Measurements from ENCODE around the gene TRIM71.

TRIM71 gene

GRCh38 chr3:32856355-32856889 lies 38.6 kb downstream of the TRIM71 start:
- no peak overlapping the region for H2BK15ac ChIP-seq (ENCODE audit: low read depth, poor library complexity, severe bottlenecking)
- H3K9ac ChIP-seq (ENCODE audit: low read length): no peak overlapping the region
- no peak overlapping the region for H4K91ac ChIP-seq (ENCODE audit: low read length)
- H3K18ac ChIP-seq (ENCODE audit: low read depth in 1 of 2, low read length in 2 of 2): no peak overlapping the region
- H2BK120ac ChIP-seq (ENCODE audit: low read depth, low read length): no peak overlapping the region
- H3K14ac ChIP-seq (ENCODE audit: low read length in 2 of 2): no peak overlapping the region
- H2AK5ac ChIP-seq (ENCODE audit: low read length, severe bottlenecking): no peak overlapping the region
- DNase-seq: no peak
- H3K36me3 ChIP-seq (ENCODE audit: control insufficient read depth in 1 of 2, insufficient read depth in 2 of 2, low read depth in 1 of 2, low read length in 2 of 2): no peaks in the 10 kb centered on the region
- H3K9me3 ChIP-seq (ENCODE audit: control insufficient read depth, low read length): no peaks in the 10 kb centered on the region
- H3K23ac ChIP-seq (ENCODE audit: low read length in 2 of 2): no peak overlapping the region
- H3K4ac ChIP-seq (ENCODE audit: low read depth in 1 of 2, low read length in 2 of 2): no peak overlapping the region
- no peak overlapping the region for H3K4me3 ChIP-seq (ENCODE audit: insufficient read depth in 1 of 2, low read depth in 1 of 2, low read length in 2 of 2)
- H2BK12ac ChIP-seq (ENCODE audit: low read length in 2 of 2): no peak overlapping the region
- no peak overlapping the region for H3K27ac ChIP-seq (ENCODE audit: low read length, poor library complexity, severe bottlenecking)
- 72% methylated on average over 6 of the region's 6 CpGs for WGBS
- H3K4me2 ChIP-seq (ENCODE audit: low read length, poor library complexity, severe bottlenecking): no peak overlapping the region
- H3K79me1 ChIP-seq (replicated peaks; ENCODE audit: low read length, poor library complexity, severe bottlenecking): no peaks in the 10 kb centered on the region
- no peak overlapping the region for H2BK5ac ChIP-seq (ENCODE audit: low read depth, low read length, poor library complexity, severe bottlenecking)
- H4K8ac ChIP-seq (ENCODE audit: low read length): no peak overlapping the region
- H3K27me3 ChIP-seq (ENCODE audit: control insufficient read depth in 1 of 2, insufficient read depth in 1 of 2, low read length in 2 of 2): peaks cover 8 to 17% of the 10 kb centered on the region in 2 experiments
- no peaks in the 10 kb centered on the region for H3K4me1 ChIP-seq (ENCODE audit: control insufficient read depth, insufficient read depth, low read depth, low read length)
- no peak overlapping the region for H2AFZ ChIP-seq (ENCODE audit: low read depth, low read length)

GRCh38 chr3:32856901-32857507 lies 39.2 kb downstream of the TRIM71 start:
- Histone ChIP-seq H3K4me3 (ENCODE audit: insufficient read depth in 1 of 2, low read depth in 1 of 2, low read length in 2 of 2) (no peak overlapping the region), H2AFZ (ENCODE audit: low read depth, low read length) (no peak overlapping the region), H3K27ac (ENCODE audit: low read length, poor library complexity, severe bottlenecking) (no peak overlapping the region), H4K91ac (ENCODE audit: low read length) (no peak overlapping the region), H3K14ac (ENCODE audit: low read length in 2 of 2) (no peak overlapping the region), H3K18ac (ENCODE audit: low read depth in 1 of 2, low read length in 2 of 2) (no peak overlapping the region), H3K23ac (ENCODE audit: low read length in 2 of 2) (no peak overlapping the region), H2BK15ac (ENCODE audit: low read depth, poor library complexity, severe bottlenecking) (no peak overlapping the region), H3K27me3 (ENCODE audit: control insufficient read depth in 1 of 2, insufficient read depth in 1 of 2, low read length in 2 of 2) (peaks cover 4 to 17% of the 10 kb centered on the region in 2 experiments), H3K4me2 (ENCODE audit: low read length, poor library complexity, severe bottlenecking) (no peak overlapping the region), H4K8ac (ENCODE audit: low read length) (no peak overlapping the region), H3K4ac (ENCODE audit: low read depth in 1 of 2, low read length in 2 of 2) (no peak overlapping the region), H3K9ac (ENCODE audit: low read length) (no peak overlapping the region), H2BK120ac (ENCODE audit: low read depth, low read length) (no peak overlapping the region), H3K9me3 (ENCODE audit: control insufficient read depth, low read length) (no peaks in the 10 kb centered on the region), H2BK5ac (ENCODE audit: low read depth, low read length, poor library complexity, severe bottlenecking) (no peak overlapping the region), H3K36me3 (ENCODE audit: control insufficient read depth in 1 of 2, insufficient read depth in 2 of 2, low read depth in 1 of 2, low read length in 2 of 2) (no peaks in the 10 kb centered on the region), H2AK5ac (ENCODE audit: low read length, severe bottlenecking) (no peak overlapping the region), H3K79me1 (replicated peaks; ENCODE audit: low read length, poor library complexity, severe bottlenecking) (no peaks in the 10 kb centered on the region), H2BK12ac (ENCODE audit: low read length in 2 of 2) (no peak overlapping the region), H3K4me1 (ENCODE audit: control insufficient read depth, insufficient read depth, low read depth, low read length) (no peaks in the 10 kb centered on the region)
- no peak for DNase-seq
- WGBS: 78% methylated on average over 4 of the region's 6 CpGs

GRCh38 chr3:32857921-32858320 lies 40.1 kb downstream of the TRIM71 start:
- no peak overlapping the region for H3K18ac ChIP-seq (ENCODE audit: low read depth in 1 of 2, low read length in 2 of 2)
- H3K27me3 ChIP-seq (ENCODE audit: control insufficient read depth in 1 of 2, insufficient read depth in 1 of 2, low read length in 2 of 2): peaks cover 0 to 13% of the 10 kb centered on the region in 2 experiments
- no peak overlapping the region for H4K8ac ChIP-seq (ENCODE audit: low read length)
- no peak overlapping the region for H3K14ac ChIP-seq (ENCODE audit: low read length in 2 of 2)
- no peak overlapping the region for H2BK12ac ChIP-seq (ENCODE audit: low read length in 2 of 2)
- H2BK120ac ChIP-seq (ENCODE audit: low read depth, low read length): no peak overlapping the region
- no peak overlapping the region for H3K4me3 ChIP-seq (ENCODE audit: insufficient read depth in 1 of 2, low read depth in 1 of 2, low read length in 2 of 2)
- H3K36me3 ChIP-seq (ENCODE audit: control insufficient read depth in 1 of 2, insufficient read depth in 2 of 2, low read depth in 1 of 2, low read length in 2 of 2): no peaks in the 10 kb centered on the region
- H3K23ac ChIP-seq (ENCODE audit: low read length in 2 of 2): no peak overlapping the region
- H3K27ac ChIP-seq (ENCODE audit: low read length, poor library complexity, severe bottlenecking): no peak overlapping the region
- no peak overlapping the region for H2BK5ac ChIP-seq (ENCODE audit: low read depth, low read length, poor library complexity, severe bottlenecking)
- no peak overlapping the region for H3K4ac ChIP-seq (ENCODE audit: low read depth in 1 of 2, low read length in 2 of 2)
- no peak overlapping the region for H2AK5ac ChIP-seq (ENCODE audit: low read length, severe bottlenecking)
- H2AFZ ChIP-seq (ENCODE audit: low read depth, low read length): no peak overlapping the region
- no peaks in the 10 kb centered on the region for H3K79me1 ChIP-seq (replicated peaks; ENCODE audit: low read length, poor library complexity, severe bottlenecking)
- no peak overlapping the region for H3K4me2 ChIP-seq (ENCODE audit: low read length, poor library complexity, severe bottlenecking)
- no peak for DNase-seq
- no peak overlapping the region for H2BK15ac ChIP-seq (ENCODE audit: low read depth, poor library complexity, severe bottlenecking)
- no peaks in the 10 kb centered on the region for H3K9me3 ChIP-seq (ENCODE audit: control insufficient read depth, low read length)
- H3K4me1 ChIP-seq (ENCODE audit: control insufficient read depth, insufficient read depth, low read depth, low read length): no peaks in the 10 kb centered on the region
- H4K91ac ChIP-seq (ENCODE audit: low read length): no peak overlapping the region
- 86% methylated on average over 6 of the region's 6 CpGs for WGBS
- no peak overlapping the region for H3K9ac ChIP-seq (ENCODE audit: low read length)

- Histone ChIP-seq H3K9ac (ENCODE audit: low read length) (no peak overlapping the region), H2BK12ac (ENCODE audit: low read length in 2 of 2) (no peak overlapping the region), H2AK5ac (ENCODE audit: low read length, severe bottlenecking) (no peak overlapping the region), H3K18ac (ENCODE audit: low read depth in 1 of 2, low read length in 2 of 2) (no peak overlapping the region), H3K4ac (ENCODE audit: low read depth in 1 of 2, low read length in 2 of 2) (no peak overlapping the region), H3K79me1 (replicated peaks; ENCODE audit: low read length, poor library complexity, severe bottlenecking) (no peaks in the 10 kb centered on the region), H3K14ac (ENCODE audit: low read length in 2 of 2) (no peak overlapping the region), H2BK5ac (ENCODE audit: low read depth, low read length, poor library complexity, severe bottlenecking) (no peak overlapping the region), H3K4me1 (ENCODE audit: control insufficient read depth, insufficient read depth, low read depth, low read length) (no peaks in the 10 kb centered on the region), H3K4me3 (ENCODE audit: insufficient read depth in 1 of 2, low read depth in 1 of 2, low read length in 2 of 2) (no peak overlapping the region), H2AFZ (ENCODE audit: low read depth, low read length) (no peak overlapping the region), H3K27me3 (ENCODE audit: control insufficient read depth in 1 of 2, insufficient read depth in 1 of 2, low read length in 2 of 2) (peaks cover 0 to 17% of the 10 kb centered on the region in 2 experiments), H3K27ac (ENCODE audit: low read length, poor library complexity, severe bottlenecking) (no peak overlapping the region), H4K91ac (ENCODE audit: low read length) (no peak overlapping the region), H4K8ac (ENCODE audit: low read length) (no peak overlapping the region), H3K36me3 (ENCODE audit: control insufficient read depth in 1 of 2, insufficient read depth in 2 of 2, low read depth in 1 of 2, low read length in 2 of 2) (no peaks in the 10 kb centered on the region), H3K4me2 (ENCODE audit: low read length, poor library complexity, severe bottlenecking) (no peak overlapping the region), H3K23ac (ENCODE audit: low read length in 2 of 2) (no peak overlapping the region), H2BK15ac (ENCODE audit: low read depth, poor library complexity, severe bottlenecking) (no peak overlapping the region), H2BK120ac (ENCODE audit: low read depth, low read length) (no peak overlapping the region), H3K9me3 (ENCODE audit: control insufficient read depth, low read length) (no peaks in the 10 kb centered on the region)
- no peak for DNase-seq
- WGBS: 97% methylated on average over 4 of the region's 4 CpGs
Observed at GRCh38 chr3:32859604-32860237, 41.9 kb downstream of the TRIM71 start.
